ENCODE data around the gene CHN1.

The CHN1 gene

GRCh38 chr2:174800436-174801205 lies 204.6 kb downstream of the CHN1 start:
- H3K4me3 ChIP-seq (ENCODE audit: low read depth, low read length), result no peak overlapping the region
- DNase-seq (ENCODE audit: low read depth, low spot score), result no peak
- in situ Hi-C loops (cut with HindIII; ENCODE audit: low sequenced_read_pairs), result no loop called here
- TF ChIP-seq CTCF (IDR thresholded peaks at IDR 0.05; ENCODE audit: low read depth, low read length), result no peak

- no peak overlapping the region for H3K4me3 ChIP-seq (ENCODE audit: low read depth, low read length)
- in situ Hi-C loops (cut with HindIII; ENCODE audit: low sequenced_read_pairs), result no loop called here
- DNase-seq (ENCODE audit: low read depth, low spot score), result no peak
- no peak for TF ChIP-seq CTCF (IDR thresholded peaks at IDR 0.05; ENCODE audit: low read depth, low read length)
These were observed 206.4 kb downstream of the CHN1 start for GRCh38 chr2:174798801-174799200.

GRCh38 chr2:174797781-174798276 lies 207.4 kb downstream of the CHN1 start:
- in situ Hi-C loops (cut with HindIII; ENCODE audit: low sequenced_read_pairs), result no loop called here
- DNase-seq (ENCODE audit: low read depth, low spot score), result peak; percentile 62
- no peak for TF ChIP-seq CTCF (IDR thresholded peaks at IDR 0.05; ENCODE audit: low read depth, low read length)
- no peak overlapping the region for H3K4me3 ChIP-seq (ENCODE audit: low read depth, low read length)

GRCh38 chr2:174796319-174796771 lies 208.8 kb downstream of the CHN1 start:
- no peak for DNase-seq (ENCODE audit: low read depth, low spot score)
- no peak for TF ChIP-seq CTCF (IDR thresholded peaks at IDR 0.05; ENCODE audit: low read depth, low read length)
- H3K4me3 ChIP-seq (ENCODE audit: low read depth, low read length), result no peak overlapping the region
- in situ Hi-C loops (cut with HindIII; ENCODE audit: low sequenced_read_pairs), result no loop called here

- no peak for TF ChIP-seq CTCF (IDR thresholded peaks at IDR 0.05; ENCODE audit: low read depth, low read length)
- in situ Hi-C loops (cut with HindIII; ENCODE audit: low sequenced_read_pairs), result no loop called here
- peak; percentile 72 for DNase-seq (ENCODE audit: low read depth, low spot score)
- no peak overlapping the region for H3K4me3 ChIP-seq (ENCODE audit: low read depth, low read length)
These were observed 210.3 kb downstream of the CHN1 start for GRCh38 chr2:174794851-174795374.

GRCh38 chr2:174792309-174793025 lies 212.7 kb downstream of the CHN1 start:
- no peak for DNase-seq (ENCODE audit: low read depth, low spot score)
- in situ Hi-C loops (cut with HindIII; ENCODE audit: low sequenced_read_pairs), result no loop called here
- TF ChIP-seq CTCF (IDR thresholded peaks at IDR 0.05; ENCODE audit: low read depth, low read length), result no peak
- H3K4me3 ChIP-seq (ENCODE audit: low read depth, low read length), result no peak overlapping the region
